Right atrium auricular region (tissue), 2 donors: ENCODE measurements around the gene HMOX2. TPM values are rescaled to one million over a fixed set of nuclear protein-coding genes. Genes with fewer than 3 reads are reported as not detected.
A peak's percentile ranks its signal among the peaks of the same experiment; 100 is the strongest.

Source experiments
- DNase-seq: peaks from one replicate; pipeline ENCODE4 v3.0.0-alpha.2; 2019; ENCODE audit warnings: low spot score
- H3K27ac ChIP-seq, 2 donors: fragments of 200-600 bp; sonication (generic); 1 replicate in 1 of 2; 2 replicates in 1 of 2; pipeline ENCODE4 v1.5.1; 2016 to 2019
- H3K27me3 ChIP-seq, 2 donors: fragments of 200-600 bp; sonication (generic); one replicate each; pipeline versions ENCODE4 v1.5.1 to v1.6.0; 2017 to 2019
- H3K36me3 ChIP-seq: fragments of 200-600 bp; sonication (generic); one replicate; pipeline ENCODE4 v1.5.1; 2016
- H3K4me1 ChIP-seq, 2 donors: fragments of 200-600 bp; sonication (generic); one replicate each; pipeline versions ENCODE4 v1.5.1 to v1.6.0; 2017 to 2019
- H3K4me3 ChIP-seq, 2 donors: fragments of 200-600 bp; sonication (generic); 1 replicate in 1 of 2; 2 replicates in 1 of 2; pipeline ENCODE4 v1.5.1; 2017 to 2019; ENCODE audit warnings: mild to moderate bottlenecking in 1 of 2, moderate library complexity in 1 of 2
- H3K9me3 ChIP-seq, 2 donors: fragments of 200-600 bp; sonication (generic); one replicate each; pipeline ENCODE4 v1.5.1; 2019
- CTCF ChIP-seq, 2 donors: fragments of 200-600 bp; sonication (generic); IDR thresholded peaks; one replicate each; pipeline ENCODE4 v1.5.1; 2019; ENCODE audit warnings: antibody characterized with exemption in 2 of 2
- total RNA-seq, 2 donors: library from RNA; depleted of rRNA; stranded (reverse); fragments of >200 nt; gene quantifications; one replicate each; pipeline ENCODE4 v1.1.0, GENCODE V29; 2016

HMOX2 gene
- total RNA-seq, 2 donors from 2014 or later: 98.7 to 101 TPM

GRCh38 chr16:4488499-4488967 lies 12.3 kb downstream of the HMOX2 start:
- H3K36me3 ChIP-seq: peaks cover 31% of the 10 kb centered on the region

GRCh38 chr16:4489030-4489429 lies 12.8 kb downstream of the HMOX2 start:
- H3K9me3 ChIP-seq: no peaks in the 10 kb centered on the region
- DNase-seq: no peak
- TF ChIP-seq CTCF (IDR thresholded peaks at IDR 0.05): no peak
- H3K4me3 ChIP-seq: no peak overlapping the region
- H3K4me1 ChIP-seq: peaks cover 0 to 32% of the 10 kb centered on the region in 2 donors
- no peaks in the 10 kb centered on the region for H3K27me3 ChIP-seq
- H3K27ac ChIP-seq: peak overlapping the region in 1 of 2 donors; percentile 11
- H3K36me3 ChIP-seq: peaks cover 26% of the 10 kb centered on the region

More at GRCh38 chr16:4488499-4488967, 12.3 kb downstream of the HMOX2 start:
- H3K9me3 ChIP-seq: no peaks in the 10 kb centered on the region
- no peak overlapping the region for H3K4me3 ChIP-seq
- H3K27ac ChIP-seq: peak overlapping the region in 1 of 2 donors; percentile 17
- no peak for TF ChIP-seq CTCF (IDR thresholded peaks at IDR 0.05)
- peaks cover 0 to 32% of the 10 kb centered on the region in 2 donors for H3K4me1 ChIP-seq
- DNase-seq: no peak
- no peaks in the 10 kb centered on the region for H3K27me3 ChIP-seq

GRCh38 chr16:4491898-4492297 lies 15.7 kb downstream of the HMOX2 start:
- DNase-seq: no peak
- peaks cover 0 to 27% of the 10 kb centered on the region in 2 donors for H3K4me1 ChIP-seq

GRCh38 chr16:4494746-4495490 lies 18.7 kb downstream of the HMOX2 start:
- no peak overlapping the region for H3K27ac ChIP-seq
- no peaks in the 10 kb centered on the region for H3K9me3 ChIP-seq
- peaks cover 0 to 26% of the 10 kb centered on the region in 2 donors for H3K4me1 ChIP-seq
- no peaks in the 10 kb centered on the region for H3K27me3 ChIP-seq
- TF ChIP-seq CTCF (IDR thresholded peaks at IDR 0.05): no peak
- DNase-seq: no peak
- H3K4me3 ChIP-seq: no peak overlapping the region
- peaks cover 19% of the 10 kb centered on the region for H3K36me3 ChIP-seq

More at GRCh38 chr16:4491898-4492297, 15.7 kb downstream of the HMOX2 start:
- Histone ChIP-seq H3K27ac (no peak overlapping the region), H3K36me3 (peaks cover 22% of the 10 kb centered on the region), H3K9me3 (no peaks in the 10 kb centered on the region), H3K4me3 (no peak overlapping the region), H3K27me3 (no peaks in the 10 kb centered on the region)
- no peak for TF ChIP-seq CTCF (IDR thresholded peaks at IDR 0.05)

- no peaks in the 10 kb centered on the region for H3K27me3 ChIP-seq
- no peak for TF ChIP-seq CTCF (IDR thresholded peaks at IDR 0.05)
- DNase-seq: no peak
- peaks cover 0 to 34% of the 10 kb centered on the region in 2 donors for H3K4me1 ChIP-seq
- H3K9me3 ChIP-seq: no peaks in the 10 kb centered on the region
- H3K36me3 ChIP-seq: peaks cover 15% of the 10 kb centered on the region
- H3K4me3 ChIP-seq: no peak overlapping the region
- H3K27ac ChIP-seq: no peak overlapping the region
Measured at GRCh38 chr16:4495766-4496165, 19.6 kb downstream of the HMOX2 start.
